ENCODE measurements around the gene PPP3R1. TPM values are rescaled to one million over a fixed set of nuclear protein-coding genes. Genes with fewer than 3 reads are reported as not detected.

Gene PPP3R1
- total RNA-seq, 1 donor from 2014 or later, result 74.9 TPM

- intact Hi-C loops (cut with micrococcal nuclease), result loop anchor here (10.0 kb wide), 1 partner anchor 661 kb away; no protein-coding TSS in a partner anchor
Measured at GRCh38 chr2:68263632-68264031, 11.3 kb upstream of the PPP3R1 start.

DNA sequence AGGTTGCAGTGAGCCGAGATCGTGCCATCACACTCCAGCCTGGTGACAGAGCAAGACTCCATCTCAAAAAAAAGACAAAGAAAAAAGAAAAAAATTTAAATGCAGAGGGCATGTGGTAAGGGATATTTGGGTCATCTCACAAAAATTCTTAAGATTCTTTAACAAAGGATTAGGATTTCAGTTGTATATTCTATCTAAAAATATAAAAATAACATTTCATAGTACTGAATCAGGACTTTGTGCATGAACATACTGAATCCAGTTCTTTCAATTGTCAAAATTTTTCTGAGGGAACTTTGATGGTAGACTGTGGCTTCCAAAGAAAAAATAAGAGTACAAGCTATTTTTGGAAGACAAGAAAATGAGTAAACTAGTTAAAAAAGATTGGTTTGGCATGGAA lies 6.5 kb upstream of the PPP3R1 start:
- intact Hi-C loops (cut with micrococcal nuclease), result no loop called here

GRCh38 chr2:68256093-68256450 lies 3.7 kb upstream of the PPP3R1 start:
- intact Hi-C loops (cut with micrococcal nuclease), result no loop called here

- intact Hi-C loops (cut with micrococcal nuclease), result loop anchor here (2.0 to 5.0 kb wide), 5 partner anchors 29 to 856 kb away; partner anchors contain the start of gene ETAA1
Measured at GRCh38 chr2:68253219-68254068, 1.1 kb upstream of the PPP3R1 start.

GRCh38 chr2:68251855-68252399 lies 405 bp downstream of the PPP3R1 start:
- intact Hi-C loops (cut with micrococcal nuclease), result loop anchor here (1.0 to 5.0 kb wide), 8 partner anchors 49 to 855 kb away; partner anchors contain the start of genes APLF, ETAA1, FBXO48 and PNO1

DNA sequence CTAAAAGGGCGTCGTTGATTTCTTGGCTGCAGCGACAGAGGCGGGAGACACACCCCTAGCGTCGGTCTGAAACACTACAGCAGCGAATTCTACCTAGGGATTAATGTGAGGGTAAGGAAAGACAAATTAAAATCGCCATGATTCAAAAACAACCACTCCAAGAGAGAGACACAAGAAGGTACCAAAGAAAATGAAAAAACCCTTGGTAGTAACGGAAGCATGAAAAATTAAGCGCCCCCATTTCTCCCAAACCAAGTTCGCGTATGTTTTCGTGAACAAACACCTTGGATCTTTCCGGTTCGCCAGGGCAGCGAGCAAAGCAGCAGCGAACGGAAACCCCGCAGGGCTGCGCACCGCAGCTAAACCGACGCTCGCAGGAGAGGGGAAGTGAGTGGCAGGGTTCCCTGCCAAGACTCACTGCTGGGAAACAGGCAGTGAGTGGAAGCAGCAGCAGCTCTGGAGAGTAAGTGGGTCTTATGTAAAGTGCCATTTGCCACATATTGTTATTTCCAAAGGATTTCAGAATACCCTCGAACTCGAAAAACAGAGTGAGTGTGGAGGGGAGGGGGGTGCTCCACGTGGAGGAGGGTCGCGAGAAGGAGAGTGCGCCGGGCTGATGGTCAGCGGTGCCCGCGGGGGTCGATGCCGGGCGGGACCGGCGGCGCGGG lies 1.0 kb downstream of the PPP3R1 start:
- intact Hi-C loops (cut with micrococcal nuclease), result loop anchor here (1.0 to 5.0 kb wide), 6 partner anchors 48 to 854 kb away; partner anchors contain the start of genes ETAA1 and PNO1

- intact Hi-C loops (cut with micrococcal nuclease), result loop anchor here (1.0 to 5.0 kb wide), 6 partner anchors 47 to 853 kb away; partner anchors contain the start of genes ETAA1 and PNO1
Measured at GRCh38 chr2:68250652-68251186, 1.6 kb downstream of the PPP3R1 start.

DNA sequence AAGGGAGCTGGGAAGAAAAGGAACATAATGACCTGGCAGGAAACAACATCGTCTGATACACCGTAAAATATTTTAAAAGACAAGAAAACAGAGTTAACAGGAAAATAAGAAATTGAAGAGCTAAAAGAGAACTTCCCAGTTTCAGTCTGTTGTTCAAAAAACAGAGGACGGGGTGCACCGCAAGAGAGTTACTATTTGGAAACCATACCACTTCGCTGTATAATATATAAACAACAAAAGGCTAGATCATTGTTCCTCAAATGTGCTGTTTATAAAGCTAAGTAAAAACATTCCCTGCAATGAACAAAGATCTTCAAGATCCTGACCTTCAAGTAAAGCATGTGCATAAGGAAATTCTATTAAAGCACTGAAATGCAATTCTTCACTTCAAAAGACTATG lies 2.1 kb downstream of the PPP3R1 start:
- intact Hi-C loops (cut with micrococcal nuclease), result loop anchor here (5.0 kb wide), 4 partner anchors 192 to 853 kb away; partner anchors contain the start of gene ETAA1

DNA sequence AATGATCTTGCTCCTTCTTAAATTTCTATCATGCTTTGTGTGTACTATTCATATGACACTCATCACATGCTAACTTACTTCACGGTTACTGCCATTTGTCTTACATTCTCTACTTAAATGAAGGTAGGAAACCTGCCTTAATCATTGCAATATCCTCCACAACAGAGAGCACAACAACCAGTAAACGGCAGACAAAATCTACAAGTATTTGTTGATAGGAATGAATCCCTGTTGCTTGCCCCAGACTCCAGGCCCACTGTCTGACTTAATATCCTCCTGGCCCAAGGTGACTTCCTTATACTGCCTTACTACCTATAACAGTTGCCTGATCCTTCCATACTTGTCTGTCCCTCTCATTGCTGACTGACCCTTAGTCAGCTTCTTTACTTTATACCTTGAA lies 3.5 kb downstream of the PPP3R1 start:
- intact Hi-C loops (cut with micrococcal nuclease), result no loop called here

GRCh38 chr2:68248361-68248760 lies 4.0 kb downstream of the PPP3R1 start:
- intact Hi-C loops (cut with micrococcal nuclease), result no loop called here

GRCh38 chr2:68246396-68246795 lies 5.9 kb downstream of the PPP3R1 start:
- intact Hi-C loops (cut with micrococcal nuclease), result no loop called here

DNA sequence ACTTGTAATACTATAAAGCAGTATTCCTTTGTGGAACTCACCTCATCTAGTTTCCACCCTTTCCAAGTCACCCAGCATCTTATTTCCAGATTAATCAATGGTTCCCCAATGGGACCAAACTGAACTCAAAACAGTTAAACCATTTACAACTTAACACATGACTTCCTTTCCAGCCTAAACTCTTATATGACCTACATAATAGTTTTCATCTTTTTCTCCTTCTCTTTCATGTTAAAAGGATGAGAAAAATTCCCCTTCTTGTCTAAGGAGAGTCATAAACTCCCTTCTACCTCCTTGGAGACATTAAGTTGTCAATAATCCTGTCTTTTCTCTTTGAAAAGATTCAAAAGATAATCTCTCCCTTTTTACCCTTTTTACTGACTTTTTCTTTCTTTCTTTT lies 6.7 kb downstream of the PPP3R1 start:
- intact Hi-C loops (cut with micrococcal nuclease), result no loop called here

- intact Hi-C loops (cut with micrococcal nuclease), result no loop called here
Measured at GRCh38 chr2:68245066-68245465, 7.3 kb downstream of the PPP3R1 start.

GRCh38 chr2:68244456-68244855 lies 7.9 kb downstream of the PPP3R1 start:
- intact Hi-C loops (cut with micrococcal nuclease), result no loop called here

DNA sequence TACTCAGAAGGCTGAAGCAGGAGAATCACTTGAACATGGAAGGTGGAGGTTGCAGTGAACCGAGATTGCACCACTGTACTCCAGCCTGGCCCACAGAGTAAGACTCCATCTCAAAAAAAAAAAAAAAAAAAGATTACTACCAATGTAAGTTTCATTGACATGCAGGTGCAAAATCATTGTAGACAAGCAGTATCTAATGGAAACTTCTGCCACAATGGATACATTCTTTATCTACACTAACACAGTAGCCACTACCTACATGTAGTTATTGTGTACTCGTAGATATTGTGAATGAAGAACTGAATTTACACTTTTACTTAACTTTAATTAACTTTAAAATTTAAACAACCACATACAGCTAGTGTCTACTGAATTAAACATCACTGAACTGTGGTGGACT lies 10.6 kb downstream of the PPP3R1 start:
- intact Hi-C loops (cut with micrococcal nuclease), result no loop called here

- intact Hi-C loops (cut with micrococcal nuclease), result no loop called here
Measured at GRCh38 chr2:68240446-68240845, 11.9 kb downstream of the PPP3R1 start.

GRCh38 chr2:68238955-68239822 lies 13.1 kb downstream of the PPP3R1 start:
- intact Hi-C loops (cut with micrococcal nuclease), result no loop called here

GRCh38 chr2:68237976-68238580 lies 14.3 kb downstream of the PPP3R1 start:
- intact Hi-C loops (cut with micrococcal nuclease), result no loop called here

GRCh38 chr2:68237404-68237803 lies 14.9 kb downstream of the PPP3R1 start:
- intact Hi-C loops (cut with micrococcal nuclease), result no loop called here

DNA sequence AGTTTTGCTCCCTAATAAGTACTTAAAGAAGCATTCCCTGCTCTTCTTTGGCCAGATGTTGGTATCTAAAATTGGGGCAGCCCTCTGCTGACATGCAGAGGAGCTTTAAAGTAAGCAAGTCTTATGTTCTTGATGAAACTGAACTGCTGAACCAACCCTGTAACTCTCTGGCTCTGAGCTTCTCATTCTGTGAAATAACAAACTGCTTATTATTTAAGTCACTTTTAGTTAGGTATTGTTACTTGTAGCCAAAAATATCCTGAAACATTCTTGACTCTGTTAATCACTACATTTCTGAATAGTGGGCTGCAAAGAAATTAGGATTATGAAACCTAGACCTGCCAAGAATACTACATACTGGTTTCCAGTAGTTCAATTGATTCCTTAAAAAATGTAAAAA lies 15.5 kb downstream of the PPP3R1 start:
- intact Hi-C loops (cut with micrococcal nuclease), result no loop called here

Data from T-helper 2 cell treated with Interferon-gamma antibody and Interleukin-4, amounts not matched to agents 100 ng/mL and 5 ng/mL, for 36 hours (primary cell).